Ascending aorta (tissue), 2 donors: ENCODE measurements around the gene MAP3K7CL. TPM values are rescaled to one million over a fixed set of nuclear protein-coding genes. Genes with fewer than 3 reads are reported as not detected.

Source experiments
- DNase-seq, 2 donors: peaks; one replicate each; pipeline ENCODE4 v3.0.0-alpha.2; 2019; ENCODE audit warnings: low spot score in 2 of 2
- H3K27ac ChIP-seq, 2 donors: fragments of 200-600 bp; sonication (generic); one replicate each; pipeline ENCODE4 v1.5.1; 2016 to 2017; ENCODE audit warnings: mild to moderate bottlenecking in 1 of 2
- H3K27me3 ChIP-seq: fragments of 200-600 bp; sonication (generic); one replicate; pipeline ENCODE4 v1.5.1; 2017
- H3K36me3 ChIP-seq, 2 donors: fragments of 200-600 bp; sonication (generic); one replicate each; pipeline ENCODE4 v1.5.1; 2016
- H3K4me1 ChIP-seq, 2 donors: fragments of 200-600 bp; sonication (generic); one replicate each; pipeline ENCODE4 v1.5.1; 2016 to 2017; ENCODE audit warnings: mild to moderate bottlenecking in 1 of 2
- H3K4me3 ChIP-seq, 2 donors: fragments of 200-600 bp; sonication (generic); one replicate each; pipeline ENCODE4 v1.5.1; 2016 to 2017; ENCODE audit warnings: mild to moderate bottlenecking in 1 of 2
- H3K9me3 ChIP-seq, 2 donors: fragments of 200-600 bp; sonication (generic); one replicate each; pipeline ENCODE4 v1.5.1; 2016
- intact Hi-C: fragments of 100-400 bp; cut with DNase I; formaldehyde crosslinking; loops from one replicate; pipeline ENCODE4 v1.15.1; 2023
- total RNA-seq: library from RNA; depleted of rRNA; stranded (reverse); fragments of >200 nt; gene quantifications from one replicate; pipeline ENCODE4 v1.1.0, GENCODE V29; 2016
- TF ChIP-seq, protein P1 (sequence below), 3 experiments: fragments of 200-600 bp in 2 of 3; fragments of 450-650 bp in 1 of 3; sonication (generic) in 2 of 3; IDR thresholded peaks; one replicate each; pipeline ENCODE4 v1.5.1; 2016 to 2019; ENCODE audit warnings: antibody characterized with exemption in 3 of 3, mild to moderate bottlenecking in 1 of 3, moderate library complexity in 1 of 3

Gene MAP3K7CL, protein sequence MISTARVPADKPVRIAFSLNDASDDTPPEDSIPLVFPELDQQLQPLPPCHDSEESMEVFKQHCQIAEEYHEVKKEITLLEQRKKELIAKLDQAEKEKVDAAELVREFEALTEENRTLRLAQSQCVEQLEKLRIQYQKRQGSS
- 6.9 TPM for total RNA-seq

DNA sequence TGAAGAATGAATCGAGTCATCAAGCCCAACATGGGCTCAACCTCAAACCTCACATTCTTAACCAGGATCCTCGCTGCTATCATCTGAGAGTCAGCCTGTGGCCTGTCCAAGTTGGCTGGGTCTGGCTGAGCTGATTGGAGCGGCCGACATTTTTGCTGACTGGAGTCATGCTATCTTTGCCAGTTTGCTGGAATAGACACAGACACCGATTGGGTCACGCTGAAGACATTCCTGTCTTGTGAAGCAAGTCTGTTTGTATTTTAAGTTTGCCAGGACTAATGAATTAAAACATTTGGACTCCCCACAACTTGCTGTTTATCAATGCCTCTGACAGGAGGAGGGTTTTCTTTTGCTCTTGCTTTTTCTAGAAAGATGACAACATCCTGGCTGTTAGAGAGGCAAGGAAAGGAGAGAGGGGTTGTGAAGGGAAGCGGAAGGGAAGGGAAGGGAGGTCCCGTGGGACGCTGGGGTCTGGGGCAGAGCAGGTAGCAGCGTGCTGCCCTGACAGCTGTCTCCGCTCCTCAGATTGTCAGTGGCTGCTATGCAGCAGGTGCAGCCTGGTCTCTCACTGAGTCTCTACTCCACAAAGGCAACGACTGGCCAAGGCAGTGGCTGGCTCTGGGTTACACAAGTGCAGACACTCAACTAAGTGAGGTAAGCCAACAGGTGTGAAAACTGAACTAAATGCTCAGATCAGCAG is at the start of gene MAP3K7CL:
MAP3K7CL (plus strand) TSS at position 375 of the 700 bp plus-strand sequence. CDS start 2,701 bp downstream, outside the sequence.
- peak within 1 kb of the TSS; percentile 33 to 49 for H3K4me3 ChIP-seq
- DNase-seq, result peak in 1 of 2 donors; percentile 91

DNA sequence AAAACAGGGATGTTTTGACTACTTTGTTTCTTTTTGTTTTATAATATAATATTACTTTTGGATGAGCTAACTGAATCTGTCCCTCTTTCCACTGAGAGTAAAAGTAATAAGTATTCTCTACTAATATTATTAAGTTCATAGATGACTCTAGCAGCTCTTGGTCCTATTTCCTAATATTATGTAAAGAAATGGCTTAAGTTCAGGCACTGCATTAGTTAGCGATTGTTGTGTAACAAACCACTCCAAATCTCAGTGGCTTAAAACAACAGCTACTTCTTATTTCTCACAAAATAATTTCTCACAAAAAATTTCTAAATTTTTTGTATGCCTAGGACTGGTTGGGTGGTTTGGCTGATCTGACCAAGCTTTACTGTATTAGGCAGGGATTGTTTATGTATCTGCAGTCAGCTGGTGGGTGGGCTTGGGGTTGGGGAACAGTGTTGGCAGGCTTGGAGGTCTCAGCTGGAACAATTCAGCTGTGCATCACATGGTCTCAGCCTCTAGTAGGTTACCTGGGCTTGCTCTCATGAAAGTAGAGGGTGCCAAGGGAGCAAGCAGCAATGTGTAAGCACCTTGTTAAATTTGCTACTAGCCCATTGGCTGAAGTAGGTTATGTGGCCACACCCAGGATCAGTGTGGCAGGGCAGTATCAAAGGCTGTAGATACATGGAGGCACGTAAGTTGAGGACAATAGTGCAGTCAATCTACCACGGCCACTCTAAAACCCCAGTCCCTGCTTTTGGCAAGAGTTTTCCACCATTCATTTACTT is 48.2 kb upstream of the MAP3K7CL start:
- Histone ChIP-seq H3K9me3 (no peaks in the 10 kb centered on the region), H3K27me3 (no peaks in the 10 kb centered on the region), H3K4me1 (peaks cover 0 to 18% of the 10 kb centered on the region in 2 donors), H3K36me3 (no peaks in the 10 kb centered on the region), H3K27ac (peak overlapping the region in 1 of 2 donors; percentile 47), H3K4me3 (no peak overlapping the region)
- intact Hi-C loops, result no loop called here
- no peak for DNase-seq
- TF ChIP-seq, protein P1, sequence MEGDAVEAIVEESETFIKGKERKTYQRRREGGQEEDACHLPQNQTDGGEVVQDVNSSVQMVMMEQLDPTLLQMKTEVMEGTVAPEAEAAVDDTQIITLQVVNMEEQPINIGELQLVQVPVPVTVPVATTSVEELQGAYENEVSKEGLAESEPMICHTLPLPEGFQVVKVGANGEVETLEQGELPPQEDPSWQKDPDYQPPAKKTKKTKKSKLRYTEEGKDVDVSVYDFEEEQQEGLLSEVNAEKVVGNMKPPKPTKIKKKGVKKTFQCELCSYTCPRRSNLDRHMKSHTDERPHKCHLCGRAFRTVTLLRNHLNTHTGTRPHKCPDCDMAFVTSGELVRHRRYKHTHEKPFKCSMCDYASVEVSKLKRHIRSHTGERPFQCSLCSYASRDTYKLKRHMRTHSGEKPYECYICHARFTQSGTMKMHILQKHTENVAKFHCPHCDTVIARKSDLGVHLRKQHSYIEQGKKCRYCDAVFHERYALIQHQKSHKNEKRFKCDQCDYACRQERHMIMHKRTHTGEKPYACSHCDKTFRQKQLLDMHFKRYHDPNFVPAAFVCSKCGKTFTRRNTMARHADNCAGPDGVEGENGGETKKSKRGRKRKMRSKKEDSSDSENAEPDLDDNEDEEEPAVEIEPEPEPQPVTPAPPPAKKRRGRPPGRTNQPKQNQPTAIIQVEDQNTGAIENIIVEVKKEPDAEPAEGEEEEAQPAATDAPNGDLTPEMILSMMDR (IDR thresholded peaks at IDR 0.05), result no peak

More for the DNA sequence above, at the start of gene MAP3K7CL:
- peaks cover 0 to 13% of the 10 kb centered on the region in 2 donors for H3K9me3 ChIP-seq
- peaks cover 0 to 13% of the 10 kb centered on the region in 2 donors for H3K4me1 ChIP-seq
- no peaks in the 10 kb centered on the region for H3K36me3 ChIP-seq
- peak within 1 kb of the TSS; percentile 67 to 84 for H3K27ac ChIP-seq
- intact Hi-C loops, result no loop called here
- TF ChIP-seq, protein P1 (IDR thresholded peaks at IDR 0.05), result no peak
- H3K27me3 ChIP-seq, result no peaks in the 10 kb centered on the region

- intact Hi-C loops, result no loop called here
- peaks cover 0 to 18% of the 10 kb centered on the region in 2 donors for H3K4me1 ChIP-seq
- DNase-seq, result no peak
Measured at GRCh38 chr21:29083306-29083705, 47.1 kb upstream of the MAP3K7CL start.

GRCh38 chr21:29084372-29084771 is 46.1 kb upstream of the MAP3K7CL start:
- Histone ChIP-seq H3K36me3 (no peaks in the 10 kb centered on the region), H3K4me3 (no peak overlapping the region), H3K27ac (peak overlapping the region in 1 of 2 donors; percentile 6), H3K27me3 (no peaks in the 10 kb centered on the region), H3K4me1 (peaks cover 0 to 15% of the 10 kb centered on the region in 2 donors), H3K9me3 (no peaks in the 10 kb centered on the region)
- TF ChIP-seq, protein P1 (IDR thresholded peaks at IDR 0.05), result no peak
- no peak for DNase-seq
- intact Hi-C loops, result no loop called here

More at GRCh38 chr21:29083306-29083705, 47.1 kb upstream of the MAP3K7CL start:
- Histone ChIP-seq H3K36me3 (no peaks in the 10 kb centered on the region), H3K4me3 (no peak overlapping the region), H3K27me3 (no peaks in the 10 kb centered on the region), H3K9me3 (no peaks in the 10 kb centered on the region), H3K27ac (no peak overlapping the region)
- TF ChIP-seq, protein P1 (IDR thresholded peaks at IDR 0.05), result no peak

DNA sequence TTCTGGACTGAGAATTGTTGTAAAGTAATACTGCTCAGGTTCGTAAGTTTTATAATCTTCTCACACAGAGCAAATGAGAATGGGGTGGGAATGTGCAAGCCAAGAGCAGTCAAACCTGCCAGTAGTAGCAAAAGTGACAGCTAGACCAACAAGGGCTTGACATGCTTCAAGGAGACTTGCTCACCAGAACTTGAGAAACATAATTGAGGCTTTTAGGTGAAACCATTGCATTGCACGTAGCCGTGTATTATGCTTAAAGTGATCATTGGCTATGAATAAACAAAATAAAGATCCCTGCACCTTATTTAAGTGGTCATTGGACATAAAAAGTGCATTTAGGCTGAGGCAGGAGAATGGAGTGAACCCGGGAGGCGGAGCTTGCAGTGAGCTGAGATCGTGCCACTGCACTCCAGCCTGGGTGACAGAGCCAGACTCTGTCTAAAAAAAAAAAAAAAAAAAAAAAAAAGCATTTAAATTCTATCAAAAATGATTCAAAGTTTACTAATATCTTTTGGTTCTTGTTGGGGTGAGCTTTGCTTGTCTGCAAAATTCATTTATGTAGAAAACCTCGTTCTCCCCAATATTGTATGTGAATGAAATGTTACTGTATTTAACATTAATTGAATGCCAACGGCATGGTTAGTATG is 45.2 kb upstream of the MAP3K7CL start:
- intact Hi-C loops, result loop anchor here (5.0 kb wide), 2 partner anchors 77 to 267 kb away; no protein-coding TSS in a partner anchor
- H3K4me1 ChIP-seq, result peaks cover 0 to 9% of the 10 kb centered on the region in 2 donors
- peak overlapping the region in 1 of 2 donors; percentile 9 for H3K4me3 ChIP-seq
- no peaks in the 10 kb centered on the region for H3K27me3 ChIP-seq
- no peak for DNase-seq
- TF ChIP-seq, protein P1 (IDR thresholded peaks at IDR 0.05), result no peak
- H3K36me3 ChIP-seq, result no peaks in the 10 kb centered on the region
- H3K9me3 ChIP-seq, result no peaks in the 10 kb centered on the region
- H3K27ac ChIP-seq, result peak overlapping the region in 1 of 2 donors; percentile 6
